HepG2 (cell line): ENCODE results near the gene DDO. TPM values are rescaled to one million over a fixed set of nuclear protein-coding genes. Genes with fewer than 3 reads are reported as not detected.

Source experiments
- ATAC-seq: fragments of 200-7000 bp; cut with Tn5 transposase; 3 replicates; pipeline ENCODE4 v1.9.1; 2020; ENCODE audit warnings: mild to moderate bottlenecking, moderate library complexity
- BruUV-seq: library from RNA; stranded (reverse); fragments of 400-500 nt; replicated peaks from 2 replicates; lab custom pipeline; 2021; lab: Mats Ljungman, UMichigan
- CTCF ChIA-PET: fragments of 300-600 bp; formaldehyde crosslinking; extraction: SDS; loops from one replicate; lab custom pipeline; 2021; ENCODE audit warnings: low total read pairs, inconsistent platforms, low intra/inter-chr PET ratio; lab: Yijun Ruan, JAX
- POLR2A ChIA-PET: fragments of 350-600 bp; sonication (Branson Sonifier 250); formaldehyde crosslinking; loops from one replicate; lab custom pipeline; 2020; ENCODE audit warnings: antibody characterized with exemption, inconsistent platforms; lab: Yijun Ruan, JAX
- DNase-seq: peaks from one replicate; pipeline ENCODE4 v3.0.0-alpha.2; 2015; ENCODE audit warnings: low spot score
- FAIRE-seq: peaks from 3 replicates; lab custom pipeline; 2011; peaks lifted over from hg19 to GRCh38; lab: Jason Lieb, UNC
- H2AFZ ChIP-seq: one replicate; pipeline ENCODE4 v1.6.1; 2011; ENCODE audit warnings: low read length, inconsistent platforms
- H3K27ac ChIP-seq: fragments of 300-600 bp; 3 replicates; pipeline ENCODE4 v1.8.0; 2011; ENCODE audit warnings: mixed run types, mild to moderate bottlenecking, mixed read lengths, low read length, inconsistent platforms; ENCODE audit not compliant: insufficient read depth; ENCODE audit errors: extremely low read length
- H3K27me3 ChIP-seq, 2 experiments: fragments of 200-600 bp in 1 of 2; 2 replicates in 1 of 2; 3 replicates in 1 of 2; pipeline versions ENCODE4 v1.6.0 to v1.8.0; 2011; ENCODE audit warnings: low read length in 2 of 2, mild to moderate bottlenecking in 2 of 2, moderate library complexity in 2 of 2, inconsistent platforms in 1 of 2; ENCODE audit not compliant: insufficient read depth in 2 of 2, control insufficient read depth in 1 of 2
- H3K36me3 ChIP-seq, 2 experiments: fragments of 200-600 bp in 1 of 2; replicated peaks in 1 of 2; 2 replicates in 1 of 2; 3 replicates in 1 of 2; pipeline versions ENCODE4 v1.5.1 to v1.8.0; 2011; ENCODE audit warnings: low read length in 2 of 2, inconsistent platforms in 1 of 2; ENCODE audit not compliant: insufficient read depth in 2 of 2, control insufficient read depth in 1 of 2
- H3K4me1 ChIP-seq: 2 replicates; pipeline ENCODE4 v1.5.1; 2012; ENCODE audit warnings: low read length, inconsistent platforms; ENCODE audit not compliant: insufficient read depth
- H3K4me2 ChIP-seq: 2 replicates; pipeline ENCODE4 v1.6.0; 2011; ENCODE audit warnings: low read depth, low read length, inconsistent platforms
- H3K4me3 ChIP-seq, 3 experiments: fragments of 200-600 bp in 1 of 3; sonication (generic), shearing (Covaris generic) in 1 of 3; replicated peaks in 1 of 3; 2 replicates each; pipeline ENCODE4 v1.5.1; 2011 to 2016; ENCODE audit warnings: low read length in 3 of 3, inconsistent platforms in 2 of 3, low read depth in 2 of 3, mild to moderate bottlenecking in 2 of 3, control low read depth in 1 of 3, mixed read lengths in 1 of 3; ENCODE audit not compliant: insufficient read depth in 1 of 3
- H3K79me2 ChIP-seq: one replicate; pipeline ENCODE4 v1.6.1; 2011; ENCODE audit warnings: low read length, inconsistent platforms; ENCODE audit not compliant: insufficient read depth
- H3K9ac ChIP-seq: 2 replicates; pipeline ENCODE4 v1.6.0; 2011; ENCODE audit warnings: mild to moderate bottlenecking, low read depth, low read length, inconsistent platforms; ENCODE audit not compliant: insufficient read depth
- H3K9me3 ChIP-seq: 2 replicates; pipeline ENCODE4 v1.5.1; 2012; ENCODE audit warnings: mild to moderate bottlenecking, low read length
- H4K20me1 ChIP-seq: 2 replicates; pipeline ENCODE4 v1.6.0; 2011; ENCODE audit warnings: inconsistent platforms, mild to moderate bottlenecking, low read length, moderate library complexity; ENCODE audit not compliant: insufficient read depth
- ATF7 ChIP-seq, 2 experiments: fragments of 450-650 bp in 1 of 2; sonication (generic) in 1 of 2; formaldehyde crosslinking in 1 of 2; IDR thresholded peaks; 2 replicates each; pipeline versions ENCODE4 v1.4.0 to v1.6.1; 2016 to 2020; ENCODE audit warnings: antibody characterized with exemption in 1 of 2, mild to moderate bottlenecking in 1 of 2, missing genetic modification reagents in 1 of 2
- BORCS8-MEF2B ChIP-seq: sonication (generic); formaldehyde crosslinking; IDR thresholded peaks from 2 replicates; pipeline ENCODE4 v1.8.0; 2022; ENCODE audit warnings: mild to moderate bottlenecking, missing genetic modification reagents
- CEBPG ChIP-seq: IDR thresholded peaks from 2 replicates; pipeline ENCODE4 v1.6.1; 2016
- CHD4 ChIP-seq: fragments of 200-600 bp; sonication (generic); IDR thresholded peaks from 2 replicates; pipeline ENCODE4 v1.7.0; 2017; ENCODE audit warnings: mild to moderate bottlenecking, low read length, borderline replicate concordance
- HOMEZ ChIP-seq: IDR thresholded peaks from 2 replicates; pipeline ENCODE4 v1.6.1; 2016; ENCODE audit warnings: low read depth
- MTA3 ChIP-seq: sonication (generic); formaldehyde crosslinking; IDR thresholded peaks from 2 replicates; pipeline ENCODE4 v1.4.0; 2020; ENCODE audit warnings: missing genetic modification reagents
- MZF1 ChIP-seq: sonication (generic); formaldehyde crosslinking; IDR thresholded peaks from 2 replicates; pipeline ENCODE4 v1.8.1; 2023; ENCODE audit warnings: mild to moderate bottlenecking, missing genetic modification reagents, borderline replicate concordance
- SAP130 ChIP-seq: IDR thresholded peaks from 2 replicates; pipeline ENCODE4 v1.6.1; 2016; ENCODE audit warnings: low read depth
- STAT6 ChIP-seq: sonication (generic); formaldehyde crosslinking; IDR thresholded peaks from 2 replicates; pipeline ENCODE4 v1.4.0; 2020; ENCODE audit warnings: missing genetic modification reagents, mild to moderate bottlenecking, borderline replicate concordance
- ZNF280D ChIP-seq: sonication (generic); formaldehyde crosslinking; IDR thresholded peaks from 2 replicates; pipeline ENCODE4 v1.5.1; 2020; ENCODE audit warnings: mild to moderate bottlenecking, missing genetic modification reagents
- ZNF414 ChIP-seq: sonication (generic); formaldehyde crosslinking; IDR thresholded peaks from 2 replicates; pipeline ENCODE4 v1.5.0; 2020; ENCODE audit warnings: missing genetic modification reagents
- ZNF563 ChIP-seq: sonication (generic); formaldehyde crosslinking; IDR thresholded peaks from 2 replicates; pipeline ENCODE4 v1.8.0; 2022; ENCODE audit warnings: mild to moderate bottlenecking, moderate library complexity, missing genetic modification reagents
- ZNF704 ChIP-seq: sonication (generic); formaldehyde crosslinking; IDR thresholded peaks from 2 replicates; pipeline ENCODE4 v1.8.1; 2023; ENCODE audit warnings: mild to moderate bottlenecking, inconsistent platforms, moderate library complexity, missing genetic modification reagents, borderline replicate concordance
- ZNF782 ChIP-seq: sonication (generic); formaldehyde crosslinking; IDR thresholded peaks from 2 replicates; pipeline ENCODE4 v1.4.0; 2020; ENCODE audit warnings: missing genetic modification reagents, mild to moderate bottlenecking, borderline replicate concordance
- WGBS: methylation state at CpG from one replicate; pipeline ENCODE4 v1.1.6; 2017; ENCODE audit warnings: low lambda C conversion rate; 5-methylcytosine and 5-hydroxymethylcytosine counted together
- in situ Hi-C: cut with HindIII; loops from 2 replicates; pipeline ENCODE4 v1.10.0; 2017; ENCODE audit warnings: low pct_unique_long_range_greater_than_20kb; ENCODE audit not compliant: extremely low pct_ligation_motif_present
- intact Hi-C: fragments of 100-400 bp; cut with micrococcal nuclease; formaldehyde crosslinking; loops from one replicate; pipeline ENCODE4 v1.10.0; 2022; ENCODE audit not compliant: unreplicated experiment
- polyA plus RNA-seq, 8 experiments: library from polyadenylated mRNA; depleted of rRNA in 3 of 8; stranded (reverse) in 7 of 8; unstranded in 1 of 8; fragments of >200 nt; fragmentation: Illumina TruSeq in 4 of 8; extraction: Trizol in 4 of 8; gene quantifications; 2 replicates each; pipeline versions ENCODE4 v1.2.1 to v1.2.3, GENCODE V29; 2011 to 2016; ENCODE audit warnings: low read depth in 4 of 8, missing spikeins in 1 of 8, mixed read lengths in 1 of 8; ENCODE audit not compliant: insufficient read depth in 1 of 8
- total RNA-seq, 5 experiments: library from RNA; depleted of rRNA; stranded (reverse); fragments of >200 nt; fragmentation: Illumina TruSeq; extraction: Trizol; gene quantifications; 2 replicates each; pipeline ENCODE4 v1.2.3, GENCODE V29; 2016; ENCODE audit warnings: low read depth in 1 of 5

Gene DDO
- total and polyA plus RNA-seq, 2 of the 13 experiments (the other 11 are each of a cell fraction or from before 2014, with no cell fraction given), result 6.1 to 10.3 TPM

- ATAC-seq (no peak), DNase-seq (no peak), FAIRE-seq (no peak)
- CTCF ChIA-PET, result no interaction called here
- H4K20me1 ChIP-seq, result no peaks in the 10 kb centered on the region
- 37% methylated on average over 5 of the region's 5 CpGs for WGBS
- H3K4me3 ChIP-seq, result no peak overlapping the region
- in situ Hi-C loops (no loop called here), intact Hi-C loops (no loop called here)
- POLR2A ChIA-PET, result no interaction called here
- peaks cover 0 to 2% of the 10 kb centered on the region in 2 experiments; a peak in 2 of 5 replicates for H3K27me3 ChIP-seq
- H3K9me3 ChIP-seq, result no peaks in the 10 kb centered on the region
- H3K9ac ChIP-seq, result no peak overlapping the region
- no peak overlapping the region for H3K4me2 ChIP-seq
- no peaks in the 10 kb centered on the region for H3K36me3 ChIP-seq
- H3K79me2 ChIP-seq, result no peaks in the 10 kb centered on the region
- no peak overlapping the region for H3K27ac ChIP-seq
- H3K4me1 ChIP-seq, result peaks cover 20% of the 10 kb centered on the region
- no peak overlapping the region for H2AFZ ChIP-seq
- no TSS peak for BruUV-seq
- no peak for TF ChIP-seq MZF1 (CRISPR knock-in tag)
- no peak for TF ChIP-seq BORCS8-MEF2B (CRISPR knock-in tag)
- TF ChIP-seq ATF7 (IDR thresholded peaks at IDR 0.05), result no peak
- no peak for TF ChIP-seq ATF7 (CRISPR knock-in tag; IDR thresholded peaks at IDR 0.05)
- no peak for TF ChIP-seq ZNF782 (CRISPR knock-in tag)
- TF ChIP-seq HOMEZ (CRISPR knock-in tag), result no peak
- no peak for TF ChIP-seq ZNF280D
- no peak for TF ChIP-seq ZNF563 (CRISPR knock-in tag)
- TF ChIP-seq SAP130 (CRISPR knock-in tag), result no peak
- no peak for TF ChIP-seq CEBPG (CRISPR knock-in tag)
- TF ChIP-seq MTA3 (CRISPR knock-in tag), result no peak
- no peak for TF ChIP-seq CHD4
- TF ChIP-seq STAT6 (CRISPR knock-in tag), result no peak
- TF ChIP-seq ZNF704 (CRISPR knock-in tag), result no peak
- no peak for TF ChIP-seq ZNF414 (CRISPR knock-in tag)
Measured at GRCh38 chr6:110364364-110365105, 50.8 kb downstream of the DDO start.
